T1000 (cell line): ENCODE measurements around the gene PRR3.

Experiments
- DNase-seq: peaks from one replicate; lab custom pipeline; 2025; ENCODE audit warnings: mixed read lengths; lab: John Stamatoyannopoulos, UW

The PRR3 gene

GRCh38 chr6:30612213-30612612 is 55.1 kb downstream of the PRR3 start:
- DNase-seq = no peak

- no peak for DNase-seq
These were observed 55.7 kb downstream of the PRR3 start for GRCh38 chr6:30612687-30613248.
